AG04450 (cell line): ENCODE measurements around the gene E2F2. TPM values are rescaled to one million over a fixed set of nuclear protein-coding genes. Genes with fewer than 3 reads are reported as not detected.

Experiments
- CTCF ChIA-PET: fragments of 300-600, 350-600 bp; formaldehyde crosslinking; extraction: SDS; loops from one replicate; lab custom pipeline; 2022; ENCODE audit warnings: antibody characterized with exemption, inconsistent platforms; lab: Charles Lee
- POLR2A ChIA-PET: fragments of 350-600 bp; formaldehyde crosslinking; extraction: SDS; loops from one replicate; lab custom pipeline; 2021; ENCODE audit warnings: antibody characterized with exemption, inconsistent platforms; lab: Yijun Ruan, JAX
- DNase-seq: peaks from one replicate; pipeline ENCODE4 v3.0.0-alpha.2; 2011; ENCODE audit warnings: low read depth, low spot score
- H3K27ac ChIP-seq: one replicate; pipeline ENCODE4 v1.5.1; 2012; ENCODE audit warnings: low read depth, low read length, control low read depth
- H3K27me3 ChIP-seq: one replicate; pipeline ENCODE4 v1.6.0; 2012; ENCODE audit warnings: low read length; ENCODE audit not compliant: control insufficient read depth, insufficient read depth
- H3K4me3 ChIP-seq: 2 replicates; pipeline ENCODE4 v1.5.1; 2011; ENCODE audit warnings: mild to moderate bottlenecking, low read depth, low read length, control low read depth
- H3K9me3 ChIP-seq: 2 replicates; pipeline ENCODE4 v1.5.1; 2012; ENCODE audit warnings: low read length; ENCODE audit not compliant: control insufficient read depth, insufficient read depth
- CTCF ChIP-seq: IDR thresholded peaks from 2 replicates; pipeline ENCODE4 v1.5.1; 2011; ENCODE audit warnings: low read depth, low read length, control low read depth, inconsistent platforms
- polyA minus RNA-seq: library from RNA; depleted of rRNA, polyadenylated mRNA; stranded (reverse); fragments of >200 nt; gene quantifications from 2 replicates; pipeline ENCODE4 v1.2.3, GENCODE V29; 2011; rRNA and poly(A)+ RNA removed
- polyA plus RNA-seq: library from polyadenylated mRNA; depleted of rRNA; stranded (reverse); fragments of >200 nt; gene quantifications from 2 replicates; pipeline ENCODE4 v1.2.3, GENCODE V29; 2011; rRNA removed

E2F2 gene
- polyA plus RNA-seq (0.05 and 0.06 TPM in 2 replicates), polyA minus RNA-seq (0.26 and 0.46 TPM in 2 replicates)

GRCh38 chr1:23530747-23531561 lies at the start of gene E2F2:
TSS of gene E2F2 (minus strand) at chr1:23531233. CDS start at chr1:23530793, 440 bp downstream.
- DNase-seq, result peak; percentile 56
- Histone ChIP-seq H3K27me3 (no peaks in the 10 kb centered on the region), H3K9me3 (no peaks in the 10 kb centered on the region), H3K4me3 (peak within 1 kb of the TSS; percentile 69), H3K27ac (peak within 1 kb of the TSS; percentile 21)
- ChIA-PET POLR2A (interaction anchor here (0.7 to 0.9 kb wide), 4 partner anchors 24 to 186 kb away, joined by 3 to 8 read pairs (median 5); partner anchors contain the start of genes ASAP3 and HNRNPR), CTCF (interaction anchor here (0.7 to 2.9 kb wide), 6 partner anchors 9 to 224 kb away, joined by 3 to 19 read pairs (median 8); no protein-coding TSS in a partner anchor)
- no peak for TF ChIP-seq CTCF

GRCh38 chr1:23578997-23579363 lies 47.9 kb upstream of the E2F2 start:
- Histone ChIP-seq H3K27ac (peak overlapping the region; percentile 42), H3K9me3 (no peaks in the 10 kb centered on the region), H3K27me3 (no peaks in the 10 kb centered on the region), H3K4me3 (no peak overlapping the region)
- DNase-seq, result no peak
- TF ChIP-seq CTCF, result no peak
- CTCF ChIA-PET, result interaction anchor here (1.0 to 1.6 kb wide), 2 partner anchors 56 to 58 kb away, joined by 5 to 6 read pairs; no protein-coding TSS in a partner anchor
- POLR2A ChIA-PET, result no interaction called here

GRCh38 chr1:23578311-23578996 lies 47.4 kb upstream of the E2F2 start:
- peak overlapping the region; percentile 42 for H3K27ac ChIP-seq
- no peak for DNase-seq
- POLR2A ChIA-PET, result interaction anchor here (1.7 to 2.6 kb wide), 2 partner anchors 16 to 20 kb away, joined by 8 to 57 read pairs; partner anchors contain the start of gene ID3
- no peaks in the 10 kb centered on the region for H3K9me3 ChIP-seq
- CTCF ChIA-PET, result interaction anchor here (0.6 to 1.6 kb wide), 2 partner anchors 24 to 59 kb away, joined by 3 to 5 read pairs; no protein-coding TSS in a partner anchor
- H3K27me3 ChIP-seq, result no peaks in the 10 kb centered on the region
- TF ChIP-seq CTCF, result no peak
- no peak overlapping the region for H3K4me3 ChIP-seq

GRCh38 chr1:23577056-23578004 lies 46.3 kb upstream of the E2F2 start:
- H3K27ac ChIP-seq, result peak overlapping the region; percentile 93
- peak; percentile 67 for DNase-seq
- POLR2A ChIA-PET, result interaction anchor here (0.6 to 2.6 kb wide), 9 partner anchors 9 to 233 kb away, joined by 3 to 57 read pairs (median 8); partner anchors contain the start of genes HNRNPR and ID3
- H3K27me3 ChIP-seq, result no peaks in the 10 kb centered on the region
- TF ChIP-seq CTCF, result no peak
- CTCF ChIA-PET, result interaction anchor here (0.8 to 3.1 kb wide), 9 partner anchors 9 to 61 kb away, joined by 3 to 24 read pairs (median 7); no protein-coding TSS in a partner anchor
- no peaks in the 10 kb centered on the region for H3K9me3 ChIP-seq
- peak overlapping the region; percentile 23; the same call in 1 of the 2 replicates for H3K4me3 ChIP-seq
